CD4-positive, alpha-beta T cell treated with Interleukin-6 at 100 ng/mL for 8 hours (primary cell): ENCODE data around the gene AHDC1.
A peak's percentile ranks its signal among the peaks of the same experiment; 100 is the strongest.

ENCODE experiments used
- DNase-seq: peaks from one replicate; pipeline ENCODE4 v3.0.0-alpha.2; 2020; ENCODE audit warnings: mixed read lengths, low spot score

AHDC1 gene

DNA sequence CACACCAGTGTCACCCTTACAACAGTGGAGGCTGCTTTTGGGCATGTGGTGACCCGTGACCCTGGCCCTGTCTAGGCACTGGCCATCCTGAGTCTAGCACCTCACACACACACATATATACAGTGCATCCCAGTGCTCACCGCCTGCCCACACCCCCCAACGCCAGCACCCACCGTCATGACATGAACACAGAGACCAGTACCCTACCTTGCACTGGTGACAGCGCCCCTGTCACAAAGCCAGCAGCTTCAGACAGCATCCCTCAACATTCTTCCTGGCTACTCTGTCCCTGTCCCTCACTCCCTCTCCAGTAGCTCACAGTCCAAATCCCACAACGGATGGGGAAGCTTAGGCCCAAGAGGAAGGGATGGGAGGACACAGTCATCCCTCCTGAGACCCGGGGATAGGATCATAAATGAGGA lies 27.1 kb downstream of the AHDC1 start:
- no peak for DNase-seq

DNA sequence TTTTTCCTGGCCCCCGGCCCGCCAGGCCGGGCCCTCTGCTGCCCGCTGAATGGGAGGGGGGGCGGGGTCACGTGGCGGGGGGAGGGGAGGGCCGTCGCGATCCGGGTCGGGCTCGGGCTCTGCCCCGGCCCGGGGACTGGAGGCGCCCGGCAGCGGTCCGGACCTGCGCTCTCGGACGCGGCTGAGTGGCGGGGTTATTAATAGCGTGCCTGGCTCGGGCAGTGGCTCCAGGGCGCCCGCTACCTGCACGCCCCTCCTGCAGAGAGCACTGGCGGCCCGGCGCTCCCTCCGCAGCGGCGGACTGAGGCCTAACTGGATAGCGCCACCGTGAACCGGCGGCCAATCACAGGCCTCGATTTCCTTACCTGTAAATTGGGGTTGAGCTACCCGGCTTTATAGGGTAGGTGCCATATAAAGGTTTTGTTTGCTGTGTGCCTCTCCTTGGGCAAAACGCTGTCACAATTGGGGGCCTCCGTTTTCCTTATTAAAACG lies 28.1 kb downstream of the AHDC1 start:
- DNase-seq = no peak

DNA sequence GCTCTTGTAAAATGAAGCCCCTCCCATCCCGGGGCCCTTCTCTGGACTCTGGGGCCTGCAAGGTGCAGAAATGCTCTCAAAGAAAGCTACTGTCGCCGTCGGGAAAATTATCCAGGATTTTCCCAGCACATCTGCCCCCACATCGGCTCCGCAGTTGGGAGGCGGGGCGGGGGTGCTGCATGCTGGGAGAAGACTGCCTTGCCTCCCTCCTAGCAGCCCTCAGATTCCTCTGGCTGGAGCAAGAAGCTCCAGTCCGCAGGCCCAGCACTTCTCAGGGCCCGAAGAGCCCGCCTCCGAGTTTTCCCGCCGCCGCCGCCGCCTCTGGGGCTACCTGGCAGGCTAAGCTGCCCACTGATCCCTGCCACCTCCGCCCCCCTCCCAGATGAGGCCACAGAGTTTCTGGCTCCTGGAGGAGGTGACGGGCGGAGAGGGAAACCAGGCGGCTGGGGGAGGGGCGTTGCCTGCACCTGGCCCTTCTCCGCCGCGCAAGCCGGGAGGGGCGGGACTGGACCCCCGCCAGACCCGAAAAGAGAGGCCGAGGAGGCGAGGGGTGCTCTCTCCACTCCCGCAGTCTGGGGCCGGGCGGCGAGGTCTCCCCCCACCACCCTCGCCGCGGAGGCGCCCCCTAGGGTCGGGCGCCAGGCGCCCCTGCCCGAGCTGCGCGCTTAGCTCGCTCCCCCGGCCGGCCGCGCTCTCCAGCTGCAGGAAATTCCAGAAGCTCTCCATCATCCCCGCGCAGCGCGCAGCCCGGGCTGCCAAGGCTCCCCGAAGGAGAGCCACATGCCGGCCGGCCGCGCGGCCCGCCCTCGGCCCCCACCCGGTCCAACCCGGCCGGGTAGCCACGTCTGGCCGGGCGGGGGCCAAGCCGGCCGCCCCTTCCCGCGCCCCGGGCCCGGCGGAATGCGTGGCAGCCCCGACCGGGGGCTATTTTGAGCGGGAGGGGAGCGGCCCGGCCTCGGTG lies 28.8 kb downstream of the AHDC1 start:
- DNase-seq = no peak

DNA sequence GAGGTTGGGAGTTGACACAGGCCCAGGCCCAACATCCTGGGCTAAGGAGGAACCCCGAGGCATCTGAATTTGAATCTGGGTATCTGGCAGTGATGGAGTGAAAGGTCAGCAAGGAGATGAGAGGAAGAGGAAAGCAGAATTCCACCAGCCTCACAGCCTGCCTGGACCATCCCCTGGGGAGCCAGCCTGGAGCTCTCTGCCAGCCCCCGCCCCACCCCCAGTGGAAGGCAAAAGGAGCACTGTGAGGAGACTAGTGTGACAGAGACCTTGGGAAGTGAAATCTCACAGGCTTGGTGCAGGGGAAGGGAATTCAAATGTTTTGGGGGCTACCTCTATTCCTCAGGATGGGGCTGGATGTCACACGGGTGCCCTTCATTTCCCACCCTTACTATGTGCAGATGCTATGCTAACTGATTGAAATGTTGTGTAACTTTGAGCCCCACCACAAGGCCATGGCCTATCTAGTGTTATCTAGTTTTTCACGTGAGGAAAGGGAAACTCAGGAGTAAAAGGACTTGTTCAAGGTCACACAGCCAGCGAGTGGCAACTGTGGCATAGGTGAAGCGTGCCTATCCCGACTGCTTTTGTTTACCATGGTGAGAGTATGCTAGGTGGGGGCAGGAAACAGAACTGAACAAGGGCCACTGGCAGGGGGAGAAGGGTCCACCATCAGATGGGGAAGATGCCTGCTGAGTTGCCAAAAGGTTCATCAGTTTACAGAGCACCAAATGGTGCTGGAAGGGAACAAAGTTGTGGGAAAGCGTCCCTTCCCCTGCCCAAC lies 29.8 kb downstream of the AHDC1 start:
- no peak for DNase-seq

DNA sequence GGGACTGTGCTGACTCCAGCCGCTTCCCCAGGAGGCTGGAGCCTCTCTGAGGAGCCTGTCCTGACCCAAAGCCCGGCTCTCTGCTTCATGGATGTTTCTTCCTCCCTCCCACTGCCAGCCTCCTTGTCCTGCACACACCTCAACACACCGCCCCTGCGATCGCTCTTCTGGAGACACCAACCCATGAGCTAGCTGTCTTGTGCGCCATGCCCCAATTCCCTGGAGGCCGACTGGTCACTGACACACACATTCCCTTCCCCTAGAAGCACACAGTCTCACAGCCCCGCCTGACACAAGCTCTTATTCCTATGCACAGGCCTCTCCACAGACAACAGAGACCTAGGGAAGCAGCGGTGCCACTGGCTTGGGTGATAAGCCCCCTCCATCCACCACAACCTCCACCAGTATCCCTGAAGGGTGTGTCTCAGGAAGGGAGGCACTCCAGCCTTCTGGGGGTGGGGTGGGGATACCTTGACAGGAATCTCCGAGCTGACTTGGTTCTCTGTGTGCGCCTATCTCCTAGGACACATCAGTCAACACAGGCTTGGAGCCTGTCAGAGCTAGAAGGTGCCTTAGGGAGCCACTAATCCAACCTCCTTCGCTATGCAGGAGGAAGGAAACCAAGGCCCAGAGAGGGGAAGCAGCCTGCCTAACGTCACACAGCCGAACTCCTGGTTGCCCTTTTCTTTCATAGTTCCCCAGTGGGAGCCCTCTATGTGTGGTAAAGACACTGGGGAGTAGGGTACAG lies 31.1 kb downstream of the AHDC1 start:
- DNase-seq = no peak

DNA sequence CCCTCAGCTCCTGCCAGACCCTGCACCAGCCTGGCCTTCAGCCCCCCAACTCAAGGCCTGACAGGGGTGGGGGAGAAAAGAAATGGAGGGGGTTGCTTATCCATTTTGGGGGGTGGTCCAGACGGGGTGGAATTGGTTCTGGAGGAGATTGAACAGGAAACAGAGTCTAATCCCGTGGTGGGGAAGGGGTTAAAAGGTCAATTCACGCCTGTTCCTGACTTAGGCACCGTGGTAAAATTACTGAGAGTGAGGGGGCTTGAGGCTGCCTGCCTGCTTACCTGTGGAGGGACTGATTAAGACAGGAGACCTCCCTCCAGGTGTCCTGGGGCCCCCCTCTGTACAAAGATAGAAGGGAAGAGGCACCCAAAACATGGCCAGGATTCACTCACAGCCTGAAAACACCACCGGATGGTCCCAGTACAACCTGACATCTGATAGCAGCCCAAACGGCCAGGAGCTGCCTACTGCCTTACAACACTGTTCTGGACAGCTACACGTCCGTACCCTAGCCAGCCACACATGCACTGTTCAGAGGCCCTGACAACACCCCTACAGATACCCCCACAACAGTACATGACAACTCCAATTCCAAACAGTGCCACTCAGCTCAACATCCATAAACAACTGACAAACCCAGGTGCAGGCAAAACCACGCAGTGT lies 31.8 kb downstream of the AHDC1 start:
- no peak for DNase-seq

DNA sequence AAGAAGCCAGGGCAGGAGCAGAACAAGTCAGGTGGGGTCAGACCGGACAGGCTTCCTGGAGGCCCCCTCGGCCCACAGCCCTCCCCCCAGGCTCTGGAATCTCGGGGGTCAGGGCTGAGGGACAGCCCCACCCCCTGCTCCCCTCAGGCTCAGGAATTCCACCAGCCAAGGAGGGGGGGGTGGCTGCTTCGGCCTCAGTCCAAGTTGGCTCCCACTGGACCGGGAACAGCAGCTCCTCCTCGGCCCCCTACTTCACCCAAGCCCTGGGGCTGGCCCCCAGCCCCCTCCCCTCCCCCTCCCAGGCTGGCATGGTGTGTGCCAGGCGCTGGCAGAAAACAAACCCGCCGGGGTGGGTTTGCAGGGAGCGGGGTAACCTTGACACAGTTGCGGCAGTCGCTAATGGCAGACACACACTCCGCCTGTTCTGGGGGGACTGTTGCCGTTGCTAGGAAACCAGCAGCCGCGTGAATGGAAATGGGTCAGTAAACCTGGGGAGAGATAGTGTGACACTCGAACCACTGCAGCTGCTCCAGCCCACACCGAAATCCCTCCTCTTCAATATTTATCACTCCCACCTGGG lies 32.4 kb downstream of the AHDC1 start:
- DNase-seq = no peak

DNA sequence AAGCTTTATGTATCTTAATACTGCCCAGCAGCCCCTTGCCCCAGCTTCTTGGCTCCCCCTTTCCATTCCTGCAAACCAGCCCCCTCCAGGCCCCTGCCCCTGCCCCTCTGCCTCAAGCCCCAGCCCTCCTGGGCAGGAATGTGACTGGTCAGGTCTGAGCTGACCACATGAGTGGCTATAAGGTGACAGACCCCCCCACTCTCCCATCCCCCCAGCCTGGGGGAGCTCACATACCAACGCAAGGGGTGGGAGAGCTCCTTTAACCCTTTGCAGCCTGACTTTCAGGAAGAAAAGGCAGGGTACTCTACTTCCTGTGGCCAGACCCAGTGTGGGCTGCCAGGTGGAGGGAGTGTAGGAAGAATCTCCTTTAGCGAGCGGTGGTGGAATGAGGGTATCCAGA lies 33.2 kb downstream of the AHDC1 start:
- no peak for DNase-seq

DNA sequence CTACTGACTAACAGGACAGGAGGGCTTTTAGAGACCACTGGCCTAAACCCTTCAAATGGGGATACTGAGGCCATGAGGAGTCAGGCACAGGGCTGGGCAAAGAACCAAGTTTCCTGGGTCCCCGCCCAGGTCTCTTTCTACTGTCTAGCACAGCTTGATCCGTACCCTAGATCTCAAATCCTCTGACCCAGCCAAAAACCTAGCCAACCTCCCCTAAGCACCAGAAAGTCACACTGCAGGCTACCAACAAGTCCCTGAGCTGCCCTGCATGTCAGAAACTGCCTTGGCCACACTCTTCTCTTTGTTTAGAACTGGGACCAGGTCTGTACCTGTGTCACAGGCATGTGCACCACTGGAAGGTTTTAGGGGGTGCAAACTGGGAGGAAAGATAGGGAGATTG lies 33.6 kb downstream of the AHDC1 start:
- DNase-seq = no peak

DNA sequence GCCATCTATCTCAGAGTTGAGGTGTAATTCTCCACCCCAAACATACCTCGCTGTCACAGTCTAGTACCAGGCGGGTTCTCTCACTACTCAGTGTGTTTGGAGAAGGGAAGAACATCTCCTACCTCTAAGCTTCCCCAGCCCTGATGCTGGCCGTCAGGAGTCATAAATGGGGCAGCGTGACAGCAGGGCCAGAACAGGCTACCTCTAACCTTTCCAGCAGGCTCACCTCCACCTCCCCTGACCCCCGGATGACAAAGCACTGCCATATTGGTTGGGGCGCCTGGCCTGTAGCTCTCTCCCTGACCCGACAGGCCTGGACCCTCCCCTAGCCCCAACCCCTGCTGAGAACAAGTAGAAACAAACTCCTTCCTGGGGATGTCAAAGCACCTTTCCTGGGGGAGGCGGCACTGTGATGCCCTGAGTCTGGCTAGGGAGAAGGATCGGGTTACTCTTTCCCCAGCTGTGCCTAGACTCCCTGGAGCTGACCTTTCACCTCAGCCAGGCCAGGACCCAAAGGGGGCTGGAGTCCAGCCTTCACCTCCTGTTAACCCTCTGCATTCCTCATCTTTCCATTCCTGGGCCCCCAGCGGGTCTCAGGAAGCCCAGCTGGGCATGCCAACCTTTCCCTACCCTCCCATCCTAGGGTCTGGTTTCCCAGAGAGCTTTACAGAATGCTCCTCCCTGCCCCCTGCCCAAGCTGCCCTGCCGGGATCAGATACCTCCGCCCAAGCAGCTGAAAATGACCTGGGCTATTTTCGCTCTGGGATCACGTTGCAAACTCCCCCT lies 34.2 kb downstream of the AHDC1 start:
- DNase-seq = no peak

DNA sequence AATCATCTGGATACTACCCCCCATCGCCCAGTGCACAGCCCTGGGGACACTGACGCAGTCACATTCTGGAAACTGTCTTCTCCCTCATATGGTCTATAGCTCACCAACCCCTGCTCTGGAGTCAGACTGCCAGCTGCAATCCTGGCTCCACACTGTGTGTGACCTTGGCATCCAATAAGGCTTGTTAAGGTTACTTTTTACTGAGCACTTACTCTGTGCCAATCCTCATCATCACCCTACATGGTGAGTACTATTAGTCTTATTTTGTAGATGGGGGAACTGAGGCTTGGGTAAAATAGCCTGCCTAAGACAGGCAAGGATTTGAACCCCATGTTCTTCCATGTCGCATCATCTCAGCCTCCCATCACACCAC lies 34.9 kb downstream of the AHDC1 start:
- no peak for DNase-seq

DNA sequence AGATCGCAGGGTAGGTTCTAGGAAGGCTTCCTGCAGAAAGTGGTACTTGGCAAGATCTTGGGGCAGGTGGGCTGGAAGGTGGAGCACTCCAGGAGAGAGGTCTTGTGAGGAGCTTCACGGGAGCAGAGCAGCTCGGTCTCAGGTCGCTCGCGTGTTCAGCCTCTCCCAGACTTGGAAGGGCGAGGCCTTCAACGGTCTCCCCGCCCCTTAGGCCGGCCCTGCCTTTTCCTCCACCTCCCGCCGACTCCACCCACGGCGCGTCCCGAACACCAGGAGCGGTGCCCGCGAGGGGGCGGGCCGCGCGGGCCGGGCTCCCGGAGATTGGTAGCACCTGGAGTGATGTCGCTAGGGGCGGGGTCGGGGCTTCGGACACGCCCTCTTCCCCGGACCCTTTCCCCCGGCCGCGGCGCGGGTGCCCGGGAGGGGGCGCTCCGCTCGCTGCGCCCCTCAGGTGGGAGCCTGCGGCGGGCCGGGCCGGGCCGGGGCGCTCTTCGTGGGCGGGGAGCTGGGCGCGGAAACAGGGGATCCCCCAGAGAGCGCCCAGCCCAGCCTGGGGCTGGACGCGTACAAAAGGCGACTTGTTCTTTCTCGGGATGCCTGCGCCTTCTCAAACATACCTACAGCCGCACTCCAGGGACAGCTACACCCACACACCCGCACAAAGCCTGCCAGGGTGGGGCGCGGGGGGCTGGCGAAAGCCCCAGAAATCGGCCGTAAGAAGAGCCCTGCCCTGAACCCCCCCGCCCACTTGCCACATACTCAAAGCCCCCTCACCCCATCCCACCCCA lies 35.5 kb downstream of the AHDC1 start:
- peak; percentile 96 for DNase-seq

DNA sequence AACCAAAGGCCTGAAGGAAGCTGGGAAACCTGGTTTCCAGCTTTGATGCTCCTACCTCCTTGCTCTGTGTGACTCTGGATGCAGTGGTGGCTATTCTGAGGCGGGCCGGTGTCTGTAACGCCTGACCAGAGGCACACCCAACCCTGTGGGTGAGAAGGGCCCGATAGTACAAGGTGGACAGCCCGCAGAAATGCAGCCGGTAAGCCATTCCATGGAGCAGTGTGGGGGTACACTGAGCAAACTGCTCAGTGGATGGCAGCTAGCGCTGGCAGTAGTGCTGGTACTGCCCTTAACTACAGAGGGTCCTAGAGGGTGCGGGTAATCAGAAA lies 36.0 kb downstream of the AHDC1 start:
- no peak for DNase-seq

DNA sequence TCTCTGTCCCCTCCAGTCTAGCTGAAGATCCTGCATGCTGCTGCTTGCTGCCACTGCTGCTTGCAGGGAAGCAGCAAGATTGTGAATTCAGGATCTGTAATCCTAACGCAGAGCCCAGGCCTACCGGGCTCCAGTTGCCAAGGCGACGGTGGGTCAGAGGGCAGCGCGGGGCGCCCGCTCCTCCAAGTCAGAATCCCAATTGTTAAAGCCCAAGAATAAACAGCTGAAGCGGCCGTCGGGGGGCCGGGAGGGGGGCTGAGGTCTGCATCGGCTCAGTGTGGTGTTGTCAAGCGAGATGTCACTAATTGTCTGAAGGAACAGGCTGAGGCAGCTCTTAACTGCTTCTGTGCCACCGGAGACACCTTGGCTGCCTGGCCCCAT lies 36.8 kb downstream of the AHDC1 start:
- DNase-seq = no peak

DNA sequence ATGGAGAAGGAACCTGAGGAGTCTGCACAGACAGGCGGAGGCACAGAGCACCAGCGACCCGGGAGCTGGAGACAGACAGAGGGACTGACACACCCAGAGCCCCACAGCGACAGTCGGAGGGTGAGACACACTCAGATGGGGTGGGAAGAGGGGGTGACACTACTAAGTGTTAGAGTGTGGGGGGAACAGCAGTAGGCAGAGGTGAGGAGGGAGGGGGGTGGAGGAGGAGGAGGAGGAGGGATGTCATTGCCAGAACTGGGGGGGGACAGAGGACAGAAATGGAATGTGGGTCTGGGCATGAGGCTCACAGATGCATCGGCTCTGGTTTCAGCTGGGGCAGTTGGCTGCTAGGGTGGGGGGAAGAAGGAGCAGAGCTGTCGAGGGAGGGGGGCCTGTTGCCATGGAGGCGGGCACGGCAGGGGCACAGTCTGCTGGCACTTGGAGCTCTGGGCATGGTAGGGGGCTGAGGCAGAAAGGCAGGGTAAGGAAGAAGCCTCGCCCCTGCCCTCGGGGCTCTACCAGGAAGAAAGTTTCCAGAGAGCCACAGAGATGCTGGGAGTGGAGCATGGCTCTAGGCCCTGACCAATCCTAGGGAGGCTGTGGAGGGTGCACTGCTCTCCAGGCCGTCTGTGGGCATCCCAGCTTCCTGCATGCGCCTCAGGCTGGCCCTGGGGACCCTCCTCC lies 37.3 kb downstream of the AHDC1 start:
- no peak for DNase-seq

DNA sequence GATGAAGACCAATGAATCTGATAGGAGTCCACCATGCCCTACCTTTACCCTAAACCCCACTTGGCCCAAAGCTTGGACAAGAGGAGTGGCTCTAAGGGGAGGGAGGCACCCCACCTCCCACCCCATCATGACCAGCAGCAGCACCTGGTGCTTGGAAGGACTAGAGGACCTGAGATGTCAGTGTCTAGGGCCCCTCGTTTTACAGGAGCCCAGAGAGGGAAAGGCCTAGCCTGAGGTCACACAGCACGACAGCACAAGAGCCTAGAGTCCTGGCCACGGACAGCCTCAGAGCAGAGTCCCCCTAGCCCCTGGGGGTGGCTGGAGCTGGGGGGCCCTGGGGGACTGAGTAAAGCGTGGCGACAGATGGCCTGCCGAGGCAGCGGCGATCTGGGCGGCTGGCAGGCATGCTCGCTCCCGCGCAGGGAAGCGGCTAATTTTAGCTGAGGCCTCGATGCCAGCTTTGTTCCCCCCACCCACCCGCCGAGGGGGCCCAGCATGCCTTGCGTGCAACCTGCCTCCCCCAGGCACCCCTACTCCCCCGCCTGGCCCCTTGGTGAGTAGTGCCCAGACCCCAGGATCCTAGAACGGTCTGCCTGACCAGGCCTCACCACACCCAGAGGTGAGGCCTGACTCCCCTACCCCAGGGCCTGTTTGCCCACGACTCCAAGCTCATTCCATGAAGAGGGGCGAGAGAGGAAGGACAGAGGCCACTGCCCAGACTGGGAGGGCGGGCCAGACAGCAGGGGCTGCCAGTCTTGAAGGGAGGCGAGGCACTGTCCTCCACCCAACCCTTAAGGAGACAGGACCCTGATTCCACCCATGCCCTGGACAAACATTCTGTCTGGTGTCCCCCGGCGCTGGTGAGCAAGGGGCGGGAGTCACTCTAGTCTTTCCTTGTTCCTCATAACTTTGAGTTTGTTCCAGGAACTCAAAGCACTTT lies 39.0 kb downstream of the AHDC1 start:
- no peak for DNase-seq

DNA sequence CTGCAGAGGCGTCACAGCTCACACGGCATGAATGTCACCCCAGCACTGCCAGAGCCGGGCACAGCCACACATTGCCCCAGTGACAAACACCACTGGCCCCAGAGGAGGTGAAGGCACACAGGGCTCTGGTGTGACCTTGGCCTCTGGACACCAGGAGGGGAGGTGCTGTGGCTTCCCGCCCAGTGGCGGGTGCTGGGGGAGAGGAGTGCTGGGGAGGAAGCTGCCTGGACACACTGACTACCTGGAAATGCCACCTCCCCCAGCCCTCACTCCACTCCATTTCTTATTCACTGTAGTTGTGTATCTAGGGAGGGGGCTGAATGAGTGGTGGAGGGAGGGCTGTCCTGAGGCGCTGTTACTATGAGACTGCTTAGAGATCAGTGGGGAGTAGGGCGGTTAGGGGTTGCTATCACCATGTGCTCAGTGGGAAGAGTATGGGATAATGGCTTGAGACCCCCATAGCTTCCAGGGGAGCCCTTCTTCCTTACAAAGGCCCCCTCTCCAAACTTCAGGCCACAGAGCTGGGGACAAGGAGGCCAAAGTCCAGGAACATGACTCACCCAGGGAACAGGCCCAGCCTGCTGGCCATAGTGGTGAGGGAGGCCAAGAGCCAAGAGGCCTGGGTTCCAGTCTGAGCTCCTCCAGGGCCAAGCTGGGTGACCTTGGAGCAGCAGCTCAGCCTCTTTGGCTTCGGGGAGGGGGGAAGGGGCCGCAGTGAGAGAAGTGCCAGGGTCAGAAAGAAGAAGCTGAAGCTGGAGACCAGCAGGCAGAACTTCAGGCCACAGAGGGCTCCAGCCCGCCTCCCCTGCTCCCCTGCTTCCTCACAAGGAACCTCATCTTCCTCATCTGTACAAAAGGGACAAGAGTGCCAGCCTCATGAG lies 40.1 kb downstream of the AHDC1 start:
- DNase-seq = no peak

DNA sequence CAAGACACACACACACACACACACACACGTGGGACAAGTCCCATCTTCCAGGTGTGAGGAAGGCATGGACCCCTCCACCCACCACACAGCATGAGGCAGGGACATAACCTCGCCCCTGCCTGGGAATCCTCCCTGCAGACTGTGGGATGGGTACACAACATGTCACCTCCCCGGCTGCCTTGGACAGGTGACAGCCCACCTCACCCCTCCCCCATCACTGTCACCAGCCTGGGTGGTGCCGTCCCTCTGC lies 40.7 kb downstream of the AHDC1 start:
- DNase-seq = no peak
